Measurements from ENCODE around the gene EXOC6B.

DNA sequence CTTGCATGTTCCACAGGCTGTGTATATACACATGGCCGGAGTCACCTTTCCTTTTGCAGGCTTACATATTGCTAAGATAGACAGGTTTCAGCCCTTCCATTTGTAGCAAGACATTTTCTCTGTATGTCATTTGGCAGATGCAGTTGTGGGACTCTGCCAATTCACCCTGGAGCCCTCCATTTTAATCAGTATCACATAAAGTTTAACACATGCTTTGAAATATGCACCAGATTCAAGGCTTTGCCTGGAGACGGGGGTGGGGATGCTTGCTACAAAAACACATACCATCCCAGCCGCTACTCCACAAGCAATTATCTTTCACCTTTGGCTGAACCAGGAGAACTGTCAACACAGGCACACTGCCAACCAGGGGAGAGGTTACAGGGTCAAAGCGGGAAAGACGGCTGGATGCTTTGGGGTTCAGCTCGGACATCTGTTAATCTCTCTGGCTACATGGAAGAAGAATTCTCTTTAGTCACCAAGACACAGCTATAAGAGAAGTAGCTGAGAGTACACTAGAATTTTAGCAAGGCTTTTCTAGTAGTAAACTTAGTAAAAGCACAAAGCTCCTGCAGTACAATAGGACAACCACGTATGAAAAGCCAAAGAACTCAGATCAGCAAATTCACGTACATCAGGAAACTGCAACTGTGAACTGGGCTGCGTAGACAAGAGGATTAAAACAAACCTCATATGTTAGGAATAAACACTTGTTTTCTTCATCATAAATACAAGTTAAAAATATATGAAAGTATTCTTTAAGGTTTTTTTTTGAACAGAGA, 130.9 kb downstream of the EXOC6B start:
- no peak for TF ChIP-seq ZNF274 (IDR thresholded peaks at IDR 0.05; ENCODE audit: low read depth, low read length)
- no peak for TF ChIP-seq YY1 (IDR thresholded peaks at IDR 0.05; ENCODE audit: insufficient read depth, insufficient read length)
- no peak for TF ChIP-seq SUZ12 (IDR thresholded peaks at IDR 0.05; ENCODE audit: extremely low read depth, insufficient read depth, insufficient read length)

All from NT2/D1 (cell line).